Liver (tissue), 9 donors: Measurements from ENCODE around the gene TEKT2. TPM values are rescaled to one million over a fixed set of nuclear protein-coding genes. Genes with fewer than 3 reads are reported as not detected.

Experiments used
- DNase-seq: peaks from one replicate; pipeline ENCODE4 v3.0.0-alpha.2; 2017; ENCODE audit warnings: low spot score
- H3K27ac ChIP-seq, 2 donors: one replicate each; pipeline ENCODE4 v1.7.0; 2013; ENCODE audit warnings: inconsistent platforms in 2 of 2, low read length in 2 of 2, control low read depth in 1 of 2, low read depth in 1 of 2, mild to moderate bottlenecking in 1 of 2
- H3K27me3 ChIP-seq, 4 donors: one replicate each; pipeline versions ENCODE4 v1.6.1 to v1.7.0; 2013; ENCODE audit warnings: low read length in 3 of 4, inconsistent platforms in 1 of 4, mild to moderate bottlenecking in 1 of 4, moderate library complexity in 1 of 4; ENCODE audit not compliant: control insufficient read depth in 4 of 4, insufficient read depth in 4 of 4
- H3K36me3 ChIP-seq, 4 donors: one replicate each; pipeline versions ENCODE4 v1.6.1 to v1.7.0; 2013; ENCODE audit warnings: low read length in 3 of 4, mild to moderate bottlenecking in 3 of 4, low read depth in 1 of 4, moderate library complexity in 1 of 4; ENCODE audit not compliant: control insufficient read depth in 4 of 4, insufficient read depth in 3 of 4
- H3K4me1 ChIP-seq, 4 donors: one replicate each; pipeline versions ENCODE4 v1.6.1 to v1.7.0; 2013; ENCODE audit warnings: low read length in 3 of 4, mild to moderate bottlenecking in 3 of 4, moderate library complexity in 1 of 4; ENCODE audit not compliant: control insufficient read depth in 4 of 4, insufficient read depth in 4 of 4
- H3K4me3 ChIP-seq, 3 donors: one replicate each; pipeline versions ENCODE4 v1.6.1 to v1.7.0; 2013; ENCODE audit warnings: low read length in 3 of 3, control low read depth in 1 of 3, low read depth in 1 of 3, mild to moderate bottlenecking in 1 of 3
- H3K9ac ChIP-seq, 2 donors: one replicate each; pipeline ENCODE4 v1.7.0; 2013; ENCODE audit warnings: low read length in 2 of 2, mild to moderate bottlenecking in 2 of 2, moderate library complexity in 2 of 2, control low read depth in 1 of 2, low read depth in 1 of 2
- H3K9me3 ChIP-seq, 4 donors: one replicate each; pipeline versions ENCODE4 v1.6.1 to v1.7.0; 2013; ENCODE audit warnings: low read length in 3 of 4; ENCODE audit not compliant: control insufficient read depth in 4 of 4
- ATF3 ChIP-seq: IDR thresholded peaks from 2 replicates; pipeline ENCODE4 v1.6.1; 2016; ENCODE audit warnings: antibody characterized with exemption
- EGR1 ChIP-seq, 2 donors: IDR thresholded peaks; 2 replicates each; pipeline ENCODE4 v1.6.1; 2016 to 2018; ENCODE audit warnings: antibody characterized with exemption in 2 of 2, low read depth in 2 of 2
- FOXA1 ChIP-seq: IDR thresholded peaks from 2 replicates; pipeline ENCODE4 v1.6.1; 2016; ENCODE audit warnings: antibody characterized with exemption
- FOXA2 ChIP-seq: IDR thresholded peaks from 2 replicates; pipeline ENCODE4 v1.6.1; 2016; ENCODE audit warnings: antibody characterized with exemption
- GABPA ChIP-seq, 2 donors: IDR thresholded peaks in 1 of 2; conservative IDR thresholded peaks in 1 of 2; 2 replicates each; pipeline ENCODE4 v1.6.1; 2016; ENCODE audit warnings: antibody characterized with exemption in 2 of 2, mild to moderate bottlenecking in 1 of 2, moderate library complexity in 1 of 2
- HNF4A ChIP-seq, 2 donors: conservative IDR thresholded peaks; 2 replicates each; pipeline ENCODE4 v1.6.1; 2016; ENCODE audit warnings: antibody characterized with exemption in 2 of 2, mild to moderate bottlenecking in 2 of 2
- HNF4G ChIP-seq: IDR thresholded peaks from 2 replicates; pipeline ENCODE4 v1.6.1; 2016; ENCODE audit warnings: antibody characterized with exemption
- JUND ChIP-seq, 2 donors: IDR thresholded peaks; 2 replicates each; pipeline ENCODE4 v1.6.1; 2016; ENCODE audit warnings: antibody characterized with exemption in 2 of 2
- NR2F2 ChIP-seq: IDR thresholded peaks from 2 replicates; pipeline ENCODE4 v1.6.1; 2016; ENCODE audit warnings: antibody characterized with exemption
- RAD21 ChIP-seq, 2 donors: IDR thresholded peaks; 2 replicates each; pipeline ENCODE4 v1.6.1; 2016; ENCODE audit warnings: antibody characterized with exemption in 2 of 2, mild to moderate bottlenecking in 2 of 2
- RXRA ChIP-seq, 2 donors: IDR thresholded peaks; 2 replicates each; pipeline ENCODE4 v1.6.1; 2017 to 2018; ENCODE audit warnings: antibody characterized with exemption in 2 of 2, mild to moderate bottlenecking in 1 of 2
- SP1 ChIP-seq: IDR thresholded peaks from 2 replicates; pipeline ENCODE4 v1.6.1; 2018; ENCODE audit warnings: antibody characterized with exemption, mild to moderate bottlenecking
- TAF1 ChIP-seq: conservative IDR thresholded peaks from 2 replicates; pipeline ENCODE4 v1.6.1; 2016; ENCODE audit warnings: antibody characterized with exemption, mild to moderate bottlenecking
- YY1 ChIP-seq: IDR thresholded peaks from 2 replicates; pipeline ENCODE4 v1.6.1; 2016; ENCODE audit warnings: antibody characterized with exemption, mild to moderate bottlenecking
- WGBS: extraction: QIAGEN DNeasy Blood & Tissue Kit; methylation state at CpG from one replicate; pipeline ENCODE4 v1.1.7; 2013; 5-methylcytosine and 5-hydroxymethylcytosine counted together
- polyA plus RNA-seq, 2 donors: library from polyadenylated mRNA; stranded (reverse) in 1 of 2; unstranded in 1 of 2; fragments of 200-250 nt in 1 of 2; fragments of >200 nt in 1 of 2; fragmentation: Nextera tagmentation in 1 of 2; extraction: Ambion mirVana in 1 of 2; gene quantifications; one replicate each; pipeline versions ENCODE4 v1.2.1 to v1.2.3, GENCODE V29; 2013 to 2015
- total RNA-seq, 2 donors: library from RNA; depleted of rRNA; stranded (reverse); fragments of >200 nt; gene quantifications; one replicate each; pipeline ENCODE4 v1.2.3, GENCODE V29; 2014
- TF ChIP-seq, protein P1 (sequence below): IDR thresholded peaks from 2 replicates; pipeline ENCODE4 v1.6.1; 2016; ENCODE audit warnings: antibody characterized with exemption
- TF ChIP-seq, protein P2 (sequence below): fragments of 150-350 bp; IDR thresholded peaks from 2 replicates; pipeline ENCODE4 v1.5.1; 2017; ENCODE audit warnings: improper control_type of control experiment, low read depth, low read length; ENCODE audit not compliant: missing input control
- donor health status: healthy.
- donor health status: healthy.
- donor health status: healthy.
- donor health status: healthy.
- donor health status: healthy.

Gene TEKT2
- total and polyA plus RNA-seq, 4 donors: 0.14 to 0.17 TPM; not detected in 2

GRCh38 chr1:36109041-36109679, 25.3 kb downstream of the TEKT2 start:
- no peaks in the 10 kb centered on the region for H3K4me1 ChIP-seq
- no peaks in the 10 kb centered on the region for H3K27me3 ChIP-seq
- H3K9me3 ChIP-seq: no peaks in the 10 kb centered on the region
- WGBS: 88% methylated on average over 11 of the region's 11 CpGs
- no peak overlapping the region for H3K27ac ChIP-seq
- H3K36me3 ChIP-seq: no peaks in the 10 kb centered on the region
- H3K9ac ChIP-seq: no peak overlapping the region
- TF ChIP-seq NR2F2: no peak
- DNase-seq: no peak
- H3K4me3 ChIP-seq: no peak overlapping the region

DNA sequence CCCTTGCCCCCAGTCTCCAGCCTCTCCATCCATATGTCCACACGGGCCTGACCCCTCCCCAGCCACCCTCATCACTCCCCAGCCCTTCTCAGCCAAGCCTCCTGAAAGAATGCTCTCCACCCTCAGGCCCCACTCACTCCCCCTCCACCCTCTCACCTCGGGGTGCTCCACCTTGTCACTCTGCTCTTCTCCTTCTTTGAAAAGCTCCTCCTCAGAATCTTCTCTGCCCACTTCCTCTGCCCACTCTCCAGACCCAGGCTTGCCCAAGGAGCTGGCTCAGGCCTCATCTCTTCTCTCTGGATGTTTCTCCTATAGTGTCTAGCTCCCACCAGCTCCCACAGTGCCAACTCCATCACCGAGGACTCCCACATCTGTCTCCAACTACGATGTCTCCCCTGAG, 27.3 kb downstream of the TEKT2 start:
- WGBS: 75% methylated on average over 4 of the region's 4 CpGs
- H3K4me1 ChIP-seq: no peaks in the 10 kb centered on the region
- no peak for TF ChIP-seq TAF1
- TF ChIP-seq FOXA2: no peak
- no peak for TF ChIP-seq HNF4A (conservative IDR thresholded peaks at IDR 0.05)
- TF ChIP-seq EGR1 (IDR thresholded peaks at IDR 0.05; ENCODE audit: low read depth in 2 of 2): no peak
- no peak for TF ChIP-seq FOXA1
- no peak for TF ChIP-seq YY1
- no peak for TF ChIP-seq NR2F2
- no peak for TF ChIP-seq HNF4G
- TF ChIP-seq GABPA (IDR thresholded peaks at IDR 0.05 in 1 of 2, conservative IDR thresholded peaks at IDR 0.05 in 1 of 2): no peak
- no peak for TF ChIP-seq RXRA (IDR thresholded peaks at IDR 0.05)
- no peak overlapping the region for H3K9ac ChIP-seq
- H3K36me3 ChIP-seq: no peaks in the 10 kb centered on the region
- no peaks in the 10 kb centered on the region for H3K27me3 ChIP-seq
- no peak overlapping the region for H3K4me3 ChIP-seq
- H3K9me3 ChIP-seq: no peaks in the 10 kb centered on the region
- H3K27ac ChIP-seq: no peak overlapping the region
- no peak for DNase-seq

DNA sequence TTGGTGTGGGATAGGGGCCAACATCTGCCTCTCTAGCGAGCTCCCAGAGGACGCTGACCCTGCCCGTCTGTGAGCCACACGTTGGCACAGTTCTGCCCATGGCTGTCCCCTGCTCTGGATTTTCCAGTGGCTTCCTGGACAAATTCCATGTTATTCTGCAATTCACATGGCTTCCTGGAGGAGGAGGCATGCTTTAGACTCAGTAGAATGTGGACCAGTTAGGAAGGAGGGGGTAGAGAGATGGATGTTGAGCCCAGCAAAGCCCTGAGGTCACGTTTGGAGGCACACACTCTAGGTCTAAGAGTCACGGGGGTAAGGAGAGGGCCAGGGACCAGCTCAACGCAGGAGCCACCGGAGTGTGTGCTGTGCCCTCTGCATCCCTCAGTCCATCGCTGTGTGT, 28.9 kb downstream of the TEKT2 start:
- 93% methylated on average over 9 of the region's 9 CpGs for WGBS
- H3K9me3 ChIP-seq: no peaks in the 10 kb centered on the region
- no peak overlapping the region for H3K9ac ChIP-seq
- TF ChIP-seq SP1 (no peak), RAD21 (IDR thresholded peaks at IDR 0.05) (no peak), HNF4A (conservative IDR thresholded peaks at IDR 0.05) (no peak), ATF3 (no peak), RXRA (IDR thresholded peaks at IDR 0.05) (no peak), NR2F2 (no peak)
- H3K27me3 ChIP-seq: no peaks in the 10 kb centered on the region
- no peak overlapping the region for H3K27ac ChIP-seq
- H3K4me1 ChIP-seq: no peaks in the 10 kb centered on the region
- no peak overlapping the region for H3K4me3 ChIP-seq
- no peaks in the 10 kb centered on the region for H3K36me3 ChIP-seq
- no peak for DNase-seq

DNA sequence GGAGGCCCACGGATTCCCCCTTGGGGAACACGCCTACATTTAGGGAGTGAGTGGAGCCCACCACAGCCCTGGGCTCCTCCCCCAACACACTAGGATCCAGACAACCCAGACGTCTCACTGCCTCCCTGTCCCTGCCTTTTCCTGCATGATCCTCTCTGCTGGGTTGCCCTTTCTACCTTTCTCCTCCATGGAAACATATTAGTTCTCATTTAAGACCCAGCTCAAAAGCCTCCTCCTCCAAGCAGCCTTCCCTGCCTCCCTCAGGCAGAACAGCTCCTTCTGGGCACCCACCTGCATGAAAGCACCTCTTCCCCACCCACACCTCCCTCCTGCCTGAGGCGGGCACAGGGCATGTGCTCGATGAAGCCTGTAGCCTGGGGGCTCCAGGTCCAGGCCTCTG, 30.5 kb downstream of the TEKT2 start:
- Histone ChIP-seq H3K27ac (no peak overlapping the region), H3K9me3 (no peaks in the 10 kb centered on the region), H3K4me3 (no peak overlapping the region), H3K4me1 (no peaks in the 10 kb centered on the region), H3K27me3 (no peaks in the 10 kb centered on the region), H3K36me3 (no peaks in the 10 kb centered on the region), H3K9ac (no peak overlapping the region)
- TF ChIP-seq RAD21 (IDR thresholded peaks at IDR 0.05): no peak
- TF ChIP-seq RXRA (IDR thresholded peaks at IDR 0.05): no peak
- no peak for TF ChIP-seq JUND (IDR thresholded peaks at IDR 0.05)
- TF ChIP-seq, protein P1, sequence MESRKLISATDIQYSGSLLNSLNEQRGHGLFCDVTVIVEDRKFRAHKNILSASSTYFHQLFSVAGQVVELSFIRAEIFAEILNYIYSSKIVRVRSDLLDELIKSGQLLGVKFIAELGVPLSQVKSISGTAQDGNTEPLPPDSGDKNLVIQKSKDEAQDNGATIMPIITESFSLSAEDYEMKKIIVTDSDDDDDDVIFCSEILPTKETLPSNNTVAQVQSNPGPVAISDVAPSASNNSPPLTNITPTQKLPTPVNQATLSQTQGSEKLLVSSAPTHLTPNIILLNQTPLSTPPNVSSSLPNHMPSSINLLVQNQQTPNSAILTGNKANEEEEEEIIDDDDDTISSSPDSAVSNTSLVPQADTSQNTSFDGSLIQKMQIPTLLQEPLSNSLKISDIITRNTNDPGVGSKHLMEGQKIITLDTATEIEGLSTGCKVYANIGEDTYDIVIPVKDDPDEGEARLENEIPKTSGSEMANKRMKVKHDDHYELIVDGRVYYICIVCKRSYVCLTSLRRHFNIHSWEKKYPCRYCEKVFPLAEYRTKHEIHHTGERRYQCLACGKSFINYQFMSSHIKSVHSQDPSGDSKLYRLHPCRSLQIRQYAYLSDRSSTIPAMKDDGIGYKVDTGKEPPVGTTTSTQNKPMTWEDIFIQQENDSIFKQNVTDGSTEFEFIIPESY: no peak
- TF ChIP-seq SP1: no peak
- no peak for TF ChIP-seq HNF4A (conservative IDR thresholded peaks at IDR 0.05)
- no peak for TF ChIP-seq YY1
- no peak for TF ChIP-seq EGR1 (IDR thresholded peaks at IDR 0.05; ENCODE audit: low read depth in 2 of 2)
- no peak for TF ChIP-seq NR2F2
- TF ChIP-seq, protein P2, sequence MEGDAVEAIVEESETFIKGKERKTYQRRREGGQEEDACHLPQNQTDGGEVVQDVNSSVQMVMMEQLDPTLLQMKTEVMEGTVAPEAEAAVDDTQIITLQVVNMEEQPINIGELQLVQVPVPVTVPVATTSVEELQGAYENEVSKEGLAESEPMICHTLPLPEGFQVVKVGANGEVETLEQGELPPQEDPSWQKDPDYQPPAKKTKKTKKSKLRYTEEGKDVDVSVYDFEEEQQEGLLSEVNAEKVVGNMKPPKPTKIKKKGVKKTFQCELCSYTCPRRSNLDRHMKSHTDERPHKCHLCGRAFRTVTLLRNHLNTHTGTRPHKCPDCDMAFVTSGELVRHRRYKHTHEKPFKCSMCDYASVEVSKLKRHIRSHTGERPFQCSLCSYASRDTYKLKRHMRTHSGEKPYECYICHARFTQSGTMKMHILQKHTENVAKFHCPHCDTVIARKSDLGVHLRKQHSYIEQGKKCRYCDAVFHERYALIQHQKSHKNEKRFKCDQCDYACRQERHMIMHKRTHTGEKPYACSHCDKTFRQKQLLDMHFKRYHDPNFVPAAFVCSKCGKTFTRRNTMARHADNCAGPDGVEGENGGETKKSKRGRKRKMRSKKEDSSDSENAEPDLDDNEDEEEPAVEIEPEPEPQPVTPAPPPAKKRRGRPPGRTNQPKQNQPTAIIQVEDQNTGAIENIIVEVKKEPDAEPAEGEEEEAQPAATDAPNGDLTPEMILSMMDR: no peak
- TF ChIP-seq FOXA2: no peak
- TF ChIP-seq TAF1: no peak
- no peak for TF ChIP-seq GABPA (IDR thresholded peaks at IDR 0.05 in 1 of 2, conservative IDR thresholded peaks at IDR 0.05 in 1 of 2)
- no peak for DNase-seq
- WGBS: 70% methylated on average over 5 of the region's 5 CpGs
